Keratinocyte (primary cell): ENCODE results near the gene ERLEC1. TPM values are rescaled to one million over a fixed set of nuclear protein-coding genes. Genes with fewer than 3 reads are reported as not detected.

Experiments used
- DNase-seq: peaks from one replicate; pipeline ENCODE4 v3.0.0-alpha.2; 2011; ENCODE audit warnings: low read depth, missing footprints, low spot score
- FAIRE-seq: peaks from 2 replicates; lab custom pipeline; 2011; peaks lifted over from hg19 to GRCh38; lab: Jason Lieb, UNC
- H2AFZ ChIP-seq: 2 replicates; pipeline ENCODE4 v1.6.0; 2012; ENCODE audit warnings: low read length, control low read depth, inconsistent platforms; ENCODE audit not compliant: control insufficient read depth
- H3K27ac ChIP-seq: 2 replicates; pipeline ENCODE4 v1.5.1; 2011; ENCODE audit warnings: low read length; ENCODE audit not compliant: control insufficient read depth, insufficient read depth
- H3K27me3 ChIP-seq: 3 replicates; pipeline ENCODE4 v1.6.0; 2011; ENCODE audit warnings: low read length; ENCODE audit not compliant: control insufficient read depth, insufficient read depth; ENCODE audit errors: extremely low read depth
- H3K36me3 ChIP-seq, 2 experiments: 2 replicates in 1 of 2; 3 replicates in 1 of 2; pipeline ENCODE4 v1.5.1; 2011; ENCODE audit warnings: low read length in 2 of 2, mild to moderate bottlenecking in 1 of 2; ENCODE audit not compliant: control insufficient read depth in 2 of 2, insufficient read depth in 2 of 2; ENCODE audit errors: extremely low read depth in 1 of 2
- H3K4me1 ChIP-seq: 3 replicates; pipeline ENCODE4 v1.5.1; 2011; ENCODE audit warnings: low read length; ENCODE audit not compliant: control insufficient read depth, insufficient read depth; ENCODE audit errors: extremely low read depth
- H3K4me2 ChIP-seq: 3 replicates; pipeline ENCODE4 v1.6.0; 2011; ENCODE audit warnings: low read depth, low read length; ENCODE audit not compliant: control insufficient read depth, insufficient read depth; ENCODE audit errors: extremely low read depth
- H3K4me3 ChIP-seq, 3 experiments: fragments of 200-600 bp in 1 of 3; sonication (generic) in 1 of 3; 2 replicates in 2 of 3; 3 replicates in 1 of 3; pipeline ENCODE4 v1.5.1; 2011 to 2016; ENCODE audit warnings: low read length in 3 of 3, mild to moderate bottlenecking in 3 of 3, control low read depth in 2 of 3, inconsistent platforms in 1 of 3, low read depth in 1 of 3, mixed read lengths in 1 of 3, mixed run types in 1 of 3, moderate library complexity in 1 of 3; ENCODE audit not compliant: control insufficient read depth in 2 of 3, insufficient read depth in 2 of 3; ENCODE audit errors: extremely low read depth in 1 of 3
- H3K79me2 ChIP-seq: 2 replicates; pipeline ENCODE4 v1.6.0; 2012; ENCODE audit warnings: low read length; ENCODE audit not compliant: control insufficient read depth, insufficient read depth
- H3K9ac ChIP-seq: 3 replicates; pipeline ENCODE4 v1.6.0; 2011; ENCODE audit warnings: low read length; ENCODE audit not compliant: control insufficient read depth, insufficient read depth; ENCODE audit errors: extremely low read depth
- H3K9me1 ChIP-seq: 3 replicates; pipeline ENCODE4 v1.6.0; 2011; ENCODE audit warnings: low read length; ENCODE audit not compliant: control insufficient read depth, insufficient read depth; ENCODE audit errors: extremely low read depth
- H3K9me3 ChIP-seq: 2 replicates; pipeline ENCODE4 v1.5.1; 2012; ENCODE audit warnings: low read depth, low read length; ENCODE audit not compliant: control insufficient read depth
- H4K20me1 ChIP-seq: 3 replicates; pipeline ENCODE4 v1.6.0; 2011; ENCODE audit warnings: low read length; ENCODE audit not compliant: control insufficient read depth, insufficient read depth; ENCODE audit errors: extremely low read depth
- EZH2 ChIP-seq: IDR thresholded peaks from one replicate; pipeline ENCODE4 v1.6.1; 2012; ENCODE audit warnings: inconsistent platforms, mild to moderate bottlenecking, low read length, moderate library complexity
- dilution Hi-C: fragments of 300-500 bp; cut with MboI; formaldehyde crosslinking; loops from one replicate; pipeline ENCODE4 v1.7.0; 2020; ENCODE audit warnings: low sequenced_read_pairs; ENCODE audit not compliant: extremely low pct_ligation_motif_present
- polyA plus RNA-seq, 5 experiments: library from polyadenylated mRNA; depleted of rRNA in 3 of 5; stranded (reverse) in 3 of 5; stranded (forward) in 1 of 5; unstranded in 1 of 5; fragments of >200 nt; gene quantifications; 1 replicate in 1 of 5; 2 replicates in 3 of 5; 3 replicates in 1 of 5; pipeline versions ENCODE4 v1.2.1 to v1.2.3, GENCODE V29; 2011 to 2012; ENCODE audit warnings: missing spikeins in 2 of 5, low read depth in 1 of 5, low replicate concordance in 1 of 5
- TF ChIP-seq, protein P1 (sequence below), 3 experiments: IDR thresholded peaks in 1 of 3; conservative IDR thresholded peaks in 1 of 3; optimal IDR thresholded peaks in 1 of 3; 2 replicates in 2 of 3; 3 replicates in 1 of 3; pipeline versions ENCODE3 to v1.5.1; 2011; ENCODE audit warnings: low read length in 3 of 3, mild to moderate bottlenecking in 3 of 3, moderate library complexity in 2 of 3, control low read depth in 1 of 3, inconsistent platforms in 1 of 3; ENCODE audit not compliant: insufficient read depth in 2 of 3; ENCODE audit errors: extremely low read depth in 1 of 3

ERLEC1 gene
- polyA plus RNA-seq, 1 donor (not counting 4 experiments of a cell fraction or from before 2014, with no cell fraction given), result 35.6 TPM

DNA sequence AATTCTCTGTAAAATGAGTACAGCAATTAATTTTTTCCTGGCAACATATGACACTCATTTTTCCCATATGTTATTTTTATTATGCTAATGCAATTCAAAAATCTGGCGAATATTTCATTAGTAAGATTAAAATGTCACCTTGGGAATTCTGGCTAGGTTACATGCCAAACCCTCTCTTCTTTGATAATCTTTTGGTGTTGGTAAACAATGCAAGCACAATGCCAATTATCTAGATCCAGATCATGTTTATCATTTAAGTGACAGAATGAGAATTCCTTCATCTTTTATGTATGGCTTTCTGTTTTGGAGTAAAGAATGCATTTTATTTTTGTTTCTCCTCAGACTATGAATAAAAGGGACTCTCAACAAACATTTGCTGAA lies 39.2 kb downstream of the ERLEC1 start:
- H4K20me1 ChIP-seq, result no peaks in the 10 kb centered on the region
- no peaks in the 10 kb centered on the region for H3K4me1 ChIP-seq
- no peaks in the 10 kb centered on the region for H3K79me2 ChIP-seq
- no peak overlapping the region for H3K4me3 ChIP-seq
- no peak overlapping the region for H2AFZ ChIP-seq
- H3K27ac ChIP-seq, result no peak overlapping the region
- H3K9me3 ChIP-seq, result no peaks in the 10 kb centered on the region
- dilution Hi-C loops, result no loop called here
- DNase-seq (no peak), FAIRE-seq (no peak)
- no peaks in the 10 kb centered on the region for H3K27me3 ChIP-seq
- H3K9me1 ChIP-seq, result no peaks in the 10 kb centered on the region
- no peak overlapping the region for H3K4me2 ChIP-seq
- TF ChIP-seq, protein P1, sequence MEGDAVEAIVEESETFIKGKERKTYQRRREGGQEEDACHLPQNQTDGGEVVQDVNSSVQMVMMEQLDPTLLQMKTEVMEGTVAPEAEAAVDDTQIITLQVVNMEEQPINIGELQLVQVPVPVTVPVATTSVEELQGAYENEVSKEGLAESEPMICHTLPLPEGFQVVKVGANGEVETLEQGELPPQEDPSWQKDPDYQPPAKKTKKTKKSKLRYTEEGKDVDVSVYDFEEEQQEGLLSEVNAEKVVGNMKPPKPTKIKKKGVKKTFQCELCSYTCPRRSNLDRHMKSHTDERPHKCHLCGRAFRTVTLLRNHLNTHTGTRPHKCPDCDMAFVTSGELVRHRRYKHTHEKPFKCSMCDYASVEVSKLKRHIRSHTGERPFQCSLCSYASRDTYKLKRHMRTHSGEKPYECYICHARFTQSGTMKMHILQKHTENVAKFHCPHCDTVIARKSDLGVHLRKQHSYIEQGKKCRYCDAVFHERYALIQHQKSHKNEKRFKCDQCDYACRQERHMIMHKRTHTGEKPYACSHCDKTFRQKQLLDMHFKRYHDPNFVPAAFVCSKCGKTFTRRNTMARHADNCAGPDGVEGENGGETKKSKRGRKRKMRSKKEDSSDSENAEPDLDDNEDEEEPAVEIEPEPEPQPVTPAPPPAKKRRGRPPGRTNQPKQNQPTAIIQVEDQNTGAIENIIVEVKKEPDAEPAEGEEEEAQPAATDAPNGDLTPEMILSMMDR (optimal IDR thresholded peaks at IDR 0.05 in 1 of 3, IDR thresholded peaks at IDR 0.05 in 1 of 3, conservative IDR thresholded peaks at IDR 0.05 in 1 of 3; ENCODE audit: extremely low read depth in 1 of 3, insufficient read depth in 2 of 3, low read length in 3 of 3), result no peak
- TF ChIP-seq EZH2, result no peak
- H3K9ac ChIP-seq, result no peak overlapping the region
- no peaks in the 10 kb centered on the region for H3K36me3 ChIP-seq

DNA sequence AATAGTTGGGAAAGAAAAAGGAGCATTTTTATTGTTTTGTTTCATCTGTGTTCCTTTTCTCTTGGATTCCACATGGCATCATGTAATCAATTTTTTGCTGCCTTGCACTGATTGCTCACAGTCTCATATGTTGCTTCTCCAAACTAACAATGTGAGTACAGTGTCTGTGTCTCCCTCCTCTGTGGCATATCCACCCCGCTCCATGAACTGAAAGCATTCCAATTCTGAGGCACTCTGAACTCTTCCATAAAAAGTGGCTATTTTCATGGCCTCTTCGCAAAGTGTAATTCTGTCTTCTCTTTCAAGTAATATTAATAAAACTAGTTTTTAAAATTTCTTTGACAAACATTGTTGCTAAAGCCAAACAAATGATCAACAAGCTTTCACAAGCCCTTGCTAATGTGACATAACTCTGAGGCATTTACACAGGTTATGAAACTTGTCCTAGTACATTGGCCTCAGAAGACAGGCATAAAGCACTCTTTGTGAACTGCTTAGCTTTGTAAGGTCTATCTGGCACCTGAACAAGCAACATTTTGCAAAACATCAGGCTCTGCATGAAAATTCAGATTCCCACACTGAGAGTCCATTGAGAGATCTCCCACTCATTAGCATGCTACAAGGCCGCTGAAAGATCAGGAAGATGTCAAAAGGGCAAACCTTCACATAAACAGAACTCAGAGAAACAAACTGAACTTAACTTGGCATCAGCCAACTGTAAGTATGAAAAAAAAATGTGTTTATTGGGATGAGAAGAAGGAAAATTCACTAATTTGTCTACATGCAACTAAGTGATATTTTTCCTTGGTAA lies 39.9 kb downstream of the ERLEC1 start:
- no peaks in the 10 kb centered on the region for H3K9me3 ChIP-seq
- FAIRE-seq (no peak), DNase-seq (peak; percentile 2)
- no peaks in the 10 kb centered on the region for H3K9me1 ChIP-seq
- dilution Hi-C loops, result no loop called here
- H3K79me2 ChIP-seq, result no peaks in the 10 kb centered on the region
- no peak overlapping the region for H2AFZ ChIP-seq
- no peak overlapping the region for H3K4me2 ChIP-seq
- H4K20me1 ChIP-seq, result no peaks in the 10 kb centered on the region
- H3K27me3 ChIP-seq, result no peaks in the 10 kb centered on the region
- H3K27ac ChIP-seq, result no peak overlapping the region
- no peak overlapping the region for H3K4me3 ChIP-seq
- no peak overlapping the region for H3K9ac ChIP-seq
- no peaks in the 10 kb centered on the region for H3K4me1 ChIP-seq
- no peak for TF ChIP-seq EZH2
- TF ChIP-seq, protein P1 (optimal IDR thresholded peaks at IDR 0.05 in 1 of 3, IDR thresholded peaks at IDR 0.05 in 1 of 3, conservative IDR thresholded peaks at IDR 0.05 in 1 of 3; ENCODE audit: extremely low read depth in 1 of 3, insufficient read depth in 2 of 3, low read length in 3 of 3), result no peak
- no peaks in the 10 kb centered on the region for H3K36me3 ChIP-seq
